Mesothelial cell of epicardium (in vitro differentiated cells): ENCODE results near the gene FCMR. TPM values are rescaled to one million over a fixed set of nuclear protein-coding genes. Genes with fewer than 3 reads are reported as not detected.
A peak's percentile ranks its signal among the peaks of the same experiment; 100 is the strongest.

Source experiments
- DNase-seq, 2 experiments: peaks; one replicate each; pipeline ENCODE4 v3.0.0; 2021; ENCODE audit warnings: low spot score in 2 of 2; ENCODE audit not compliant: unreplicated experiment in 2 of 2
- H3K27ac Mint-ChIP-seq: 2 replicates; pipeline ENCODE4 v1.8.0; 2021; ENCODE audit warnings: mixed read lengths
- H3K27me3 Mint-ChIP-seq: 2 replicates; pipeline ENCODE4 v1.8.0; 2021; ENCODE audit warnings: low read depth, mixed read lengths
- H3K36me3 Mint-ChIP-seq: 2 replicates; pipeline ENCODE4 v1.8.0; 2021; ENCODE audit warnings: mixed read lengths
- H3K4me1 Mint-ChIP-seq: 2 replicates; pipeline ENCODE4 v1.8.0; 2021; ENCODE audit warnings: mixed read lengths
- H3K4me3 Mint-ChIP-seq: 2 replicates; pipeline ENCODE4 v1.8.0; 2021; ENCODE audit warnings: mild to moderate bottlenecking, moderate library complexity, mixed read lengths
- H3K9me3 Mint-ChIP-seq: 2 replicates; pipeline ENCODE4 v1.8.0; 2021; ENCODE audit warnings: mixed read lengths
- CTCF ChIP-seq: fragments of 200-600 bp; sonication (generic); IDR thresholded peaks from one replicate; pipeline ENCODE4 v1.5.0; 2021; ENCODE audit warnings: antibody characterized with exemption; ENCODE audit not compliant: unreplicated experiment
- total RNA-seq: library from RNA; stranded (reverse); gene quantifications from 3 replicates; pipeline ENCODE4 v1.2.1, GENCODE V29; 2021

FCMR gene
- total RNA-seq, 1 donor from 2014 or later, result not detected

DNA sequence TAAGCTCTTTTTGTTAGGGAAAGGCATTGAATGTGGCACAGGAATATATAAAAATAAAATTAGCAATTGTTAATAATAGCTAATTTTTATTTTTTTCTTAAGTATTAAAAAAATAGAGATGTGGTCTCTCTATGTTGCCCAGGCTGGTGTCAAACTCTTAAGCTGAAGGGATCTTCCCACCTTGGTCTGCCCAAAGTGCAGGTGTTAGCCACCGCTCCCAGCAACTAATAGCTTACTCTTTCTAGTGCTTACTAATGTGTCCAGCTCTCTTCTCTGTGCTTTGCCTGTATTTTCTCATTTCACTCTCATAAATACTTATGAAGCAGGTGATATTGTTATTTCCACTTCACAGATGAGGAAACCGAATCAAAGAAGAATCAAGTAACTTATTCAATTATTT is 37.9 kb downstream of the FCMR start:
- no peak for TF ChIP-seq CTCF

DNA sequence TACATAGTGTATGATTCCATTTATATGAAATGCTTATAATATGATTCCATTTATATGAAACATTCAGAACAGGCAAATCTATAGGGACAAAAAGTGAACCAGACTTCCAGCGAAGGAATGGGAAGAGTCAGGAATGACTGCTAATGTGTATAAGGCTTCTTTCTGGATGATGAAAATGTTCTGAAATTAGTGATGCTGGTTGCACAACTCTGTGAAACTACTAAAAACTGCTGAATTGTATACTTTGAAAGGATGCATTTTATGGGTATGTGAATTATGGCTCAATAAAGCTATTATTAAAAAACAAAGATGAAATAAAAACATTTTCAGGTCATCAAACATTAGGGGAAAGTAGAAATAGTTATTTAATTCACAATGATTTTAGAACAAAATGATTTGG is 38.6 kb downstream of the FCMR start:
- H3K4me1 Mint-ChIP-seq, result peaks cover 4% of the 10 kb centered on the region
- no peak for DNase-seq
- H3K36me3 Mint-ChIP-seq, result no peaks in the 10 kb centered on the region
- H3K4me3 Mint-ChIP-seq, result no peak overlapping the region
- no peak overlapping the region for H3K27ac Mint-ChIP-seq
- peaks cover 5% of the 10 kb centered on the region for H3K27me3 Mint-ChIP-seq
- TF ChIP-seq CTCF, result no peak
- peaks cover 29% of the 10 kb centered on the region for H3K9me3 Mint-ChIP-seq

More for the DNA sequence above, 37.9 kb downstream of the FCMR start:
- no peak for DNase-seq
- peaks cover 23% of the 10 kb centered on the region for H3K9me3 Mint-ChIP-seq
- peaks cover 9% of the 10 kb centered on the region for H3K27me3 Mint-ChIP-seq
- H3K36me3 Mint-ChIP-seq, result no peaks in the 10 kb centered on the region
- H3K27ac Mint-ChIP-seq, result no peak overlapping the region
- H3K4me1 Mint-ChIP-seq, result peaks cover 4% of the 10 kb centered on the region
- H3K4me3 Mint-ChIP-seq, result no peak overlapping the region

DNA sequence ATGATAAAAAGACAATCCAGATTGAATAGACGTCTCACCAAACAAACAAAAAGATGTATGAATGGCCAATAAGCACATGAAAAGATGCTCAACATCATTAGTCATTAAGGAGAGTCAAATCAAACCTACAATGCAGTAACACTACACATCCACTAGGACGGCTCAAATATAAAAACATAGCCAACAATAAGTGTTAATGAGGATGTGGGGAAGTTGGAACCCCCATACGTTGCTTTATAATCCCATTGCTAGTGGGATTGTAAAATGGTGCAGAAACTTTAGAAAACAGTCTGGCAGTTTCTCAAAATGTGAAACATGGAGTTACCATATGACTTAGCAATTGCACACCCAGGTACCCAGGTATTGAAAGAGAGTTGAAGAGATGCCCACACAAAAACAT is 39.2 kb downstream of the FCMR start:
- Mint-ChIP-seq H3K27ac (no peak overlapping the region), H3K36me3 (no peaks in the 10 kb centered on the region), H3K4me1 (peaks cover 4% of the 10 kb centered on the region), H3K4me3 (no peak overlapping the region), H3K27me3 (peaks cover 5% of the 10 kb centered on the region), H3K9me3 (peaks cover 33% of the 10 kb centered on the region)
- peak; percentile 58 for TF ChIP-seq CTCF
- no peak for DNase-seq

- TF ChIP-seq CTCF, result no peak
- no peaks in the 10 kb centered on the region for H3K36me3 Mint-ChIP-seq
- no peak for DNase-seq
These were observed 41.4 kb downstream of the FCMR start for GRCh38 chr1:206880314-206880713.

GRCh38 chr1:206878456-206878855 is 43.3 kb downstream of the FCMR start:
- Mint-ChIP-seq H3K4me1 (no peaks in the 10 kb centered on the region), H3K36me3 (peaks cover 1% of the 10 kb centered on the region), H3K4me3 (no peak overlapping the region), H3K27ac (no peak overlapping the region), H3K9me3 (peaks cover 54% of the 10 kb centered on the region), H3K27me3 (no peaks in the 10 kb centered on the region)
- TF ChIP-seq CTCF, result no peak
- no peak for DNase-seq

More at GRCh38 chr1:206880314-206880713, 41.4 kb downstream of the FCMR start:
- Mint-ChIP-seq H3K27me3 (peaks cover 3% of the 10 kb centered on the region), H3K9me3 (peaks cover 50% of the 10 kb centered on the region), H3K4me3 (no peak overlapping the region), H3K27ac (no peak overlapping the region), H3K4me1 (no peaks in the 10 kb centered on the region)

DNA sequence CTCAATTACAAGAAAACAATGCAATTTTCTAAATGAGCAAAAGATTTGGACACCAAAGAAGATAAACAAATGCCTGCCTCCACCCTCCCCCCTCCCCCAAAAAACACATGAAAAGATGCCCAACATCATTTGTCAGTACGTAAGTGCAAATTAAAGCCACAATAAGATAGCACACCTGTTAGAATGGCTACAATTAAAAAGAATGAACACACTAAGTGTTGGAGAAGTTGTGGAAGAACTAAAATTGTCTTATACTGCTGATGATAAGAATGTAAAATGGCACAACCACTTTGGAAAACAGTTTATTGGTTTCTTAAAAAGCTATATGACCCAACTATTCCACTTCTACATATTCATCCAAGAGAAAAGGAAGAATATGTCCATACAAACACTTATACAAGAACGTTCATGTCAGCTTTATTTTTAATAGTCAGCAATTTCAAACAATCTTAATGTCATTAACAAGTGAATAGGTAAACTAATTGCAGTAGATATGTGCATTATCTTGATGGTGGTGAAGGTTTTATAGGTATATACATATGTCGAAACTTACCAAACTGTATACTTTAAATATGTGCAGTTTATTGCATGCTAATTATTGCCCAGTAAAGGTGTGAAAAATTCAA is 45.9 kb downstream of the FCMR start:
- no peak overlapping the region for H3K27ac Mint-ChIP-seq
- no peak overlapping the region for H3K4me3 Mint-ChIP-seq
- H3K27me3 Mint-ChIP-seq, result no peaks in the 10 kb centered on the region
- peaks cover 48% of the 10 kb centered on the region for H3K9me3 Mint-ChIP-seq
- no peaks in the 10 kb centered on the region for H3K4me1 Mint-ChIP-seq
- peaks cover 1% of the 10 kb centered on the region for H3K36me3 Mint-ChIP-seq
- no peak for TF ChIP-seq CTCF
- no peak for DNase-seq
